ENCODE measurements around the gene AGAP1. TPM values are rescaled to one million over a fixed set of nuclear protein-coding genes. Genes with fewer than 3 reads are reported as not detected.
"Not testable (repeated sequence)": the region's sequence is repeated elsewhere in the genome, so short reads cannot be mapped to it uniquely, and the experiment has no call there.

The AGAP1 gene
- total RNA-seq, 1 donor from 2014 or later, result 27.5 TPM

- DNase-seq, result no peak
Measured at GRCh38 chr2:235592430-235592829, 98.6 kb downstream of the AGAP1 start.

GRCh38 chr2:235592836-235593235, 99.0 kb downstream of the AGAP1 start:
- no peak for DNase-seq

- DNase-seq, result no peak
Measured at GRCh38 chr2:235594041-235594440, 100.2 kb downstream of the AGAP1 start.

- no peak for DNase-seq
Measured at GRCh38 chr2:235594964-235595363, 101.1 kb downstream of the AGAP1 start.

GRCh38 chr2:235595422-235596010, 101.7 kb downstream of the AGAP1 start:
- peak; percentile 53 for DNase-seq

GRCh38 chr2:235596272-235596671, 102.4 kb downstream of the AGAP1 start:
- DNase-seq, result no peak

GRCh38 chr2:235597081-235597615, 103.3 kb downstream of the AGAP1 start:
- no peak for DNase-seq

GRCh38 chr2:235598026-235598425, 104.2 kb downstream of the AGAP1 start:
- no peak for DNase-seq

GRCh38 chr2:235598532-235599531, 105.0 kb downstream of the AGAP1 start:
- no peak for DNase-seq

- DNase-seq, result no peak
Measured at GRCh38 chr2:235599596-235600338, 105.9 kb downstream of the AGAP1 start.

- no peak for DNase-seq
Measured at GRCh38 chr2:235600406-235600805, 106.6 kb downstream of the AGAP1 start.

GRCh38 chr2:235600926-235601325, 107.1 kb downstream of the AGAP1 start:
- no peak for DNase-seq

GRCh38 chr2:235601960-235602704, 108.3 kb downstream of the AGAP1 start:
- no peak for DNase-seq

GRCh38 chr2:235602971-235603370, 109.1 kb downstream of the AGAP1 start:
- DNase-seq, result not testable (repeated sequence)

GRCh38 chr2:235603659-235604058, 109.8 kb downstream of the AGAP1 start:
- no peak for DNase-seq

GRCh38 chr2:235605312-235606003, 111.6 kb downstream of the AGAP1 start:
- DNase-seq, result peak; percentile 88

- DNase-seq, result no peak
Measured at GRCh38 chr2:235606004-235606715, 112.3 kb downstream of the AGAP1 start.

- no peak for DNase-seq
Measured at GRCh38 chr2:235607546-235608199, 113.8 kb downstream of the AGAP1 start.

- DNase-seq, result peak; percentile 54
Measured at GRCh38 chr2:235608200-235608887, 114.5 kb downstream of the AGAP1 start.
